ENCODE results near the gene PPP1R14D.

PPP1R14D gene

DNA sequence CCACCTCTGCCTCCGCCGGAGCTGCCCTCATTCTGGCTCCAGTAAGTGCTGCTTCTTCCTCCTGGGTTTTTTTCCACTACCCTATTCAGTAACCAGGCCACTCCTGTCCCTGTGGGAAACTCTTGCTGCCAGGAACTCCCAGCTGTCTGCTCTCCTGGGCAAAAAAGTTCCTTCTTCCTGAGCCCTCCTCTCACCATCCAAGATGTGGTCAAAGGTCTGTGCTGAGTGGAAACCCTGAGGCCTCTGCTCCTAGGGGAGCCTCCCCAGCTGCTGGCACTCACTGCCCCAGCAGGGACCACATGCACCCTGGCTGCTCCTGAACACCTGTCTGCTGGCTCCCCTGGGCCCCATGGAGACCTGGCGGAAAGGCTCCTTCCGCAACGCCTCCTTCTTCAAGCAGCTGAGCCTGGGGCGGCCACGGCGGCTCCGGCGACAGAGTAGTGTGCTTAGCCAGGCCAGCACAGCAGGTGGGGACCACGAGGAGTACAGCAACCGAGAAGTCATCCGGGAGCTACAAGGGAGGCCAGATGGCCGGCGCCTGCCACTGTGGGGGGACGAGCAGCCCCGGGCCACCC is 58.3 kb downstream of the PPP1R14D start:
- Histone ChIP-seq H3K4me3 (ENCODE audit: low read length) (no peak overlapping the region), H3K4me1 (ENCODE audit: control insufficient read depth, insufficient read depth, low read length) (peaks cover 58% of the 10 kb centered on the region), H3K27me3 (ENCODE audit: control insufficient read depth, insufficient read depth, low read length) (no peaks in the 10 kb centered on the region), H3K36me3 (ENCODE audit: control insufficient read depth, insufficient read depth, low read length) (peaks cover 18% of the 10 kb centered on the region), H3K9me3 (ENCODE audit: control insufficient read depth, low read length) (no peaks in the 10 kb centered on the region), H3K9ac (ENCODE audit: low read length) (peak overlapping the region; percentile 26)

GRCh38 chr15:40769274-40770146 is 59.0 kb downstream of the PPP1R14D start, which contains the start of gene C15orf62:
Gene C15orf62, plus strand, starts transcription at chr15:40769980. Its CDS starts 516 bp downstream, at chr15:40770496.
- H3K9me3 ChIP-seq (ENCODE audit: control insufficient read depth, low read length): no peaks in the 10 kb centered on the region
- no peak within 1 kb of the TSS for H3K4me3 ChIP-seq (ENCODE audit: low read length)
- peaks cover 65% of the 10 kb centered on the region for H3K4me1 ChIP-seq (ENCODE audit: control insufficient read depth, insufficient read depth, low read length)
- peak within 1 kb of the TSS; percentile 52 for H3K9ac ChIP-seq (ENCODE audit: low read length)
- H3K36me3 ChIP-seq (ENCODE audit: control insufficient read depth, insufficient read depth, low read length): peaks cover 11% of the 10 kb centered on the region
- H3K27me3 ChIP-seq (ENCODE audit: control insufficient read depth, insufficient read depth, low read length): no peaks in the 10 kb centered on the region

DNA sequence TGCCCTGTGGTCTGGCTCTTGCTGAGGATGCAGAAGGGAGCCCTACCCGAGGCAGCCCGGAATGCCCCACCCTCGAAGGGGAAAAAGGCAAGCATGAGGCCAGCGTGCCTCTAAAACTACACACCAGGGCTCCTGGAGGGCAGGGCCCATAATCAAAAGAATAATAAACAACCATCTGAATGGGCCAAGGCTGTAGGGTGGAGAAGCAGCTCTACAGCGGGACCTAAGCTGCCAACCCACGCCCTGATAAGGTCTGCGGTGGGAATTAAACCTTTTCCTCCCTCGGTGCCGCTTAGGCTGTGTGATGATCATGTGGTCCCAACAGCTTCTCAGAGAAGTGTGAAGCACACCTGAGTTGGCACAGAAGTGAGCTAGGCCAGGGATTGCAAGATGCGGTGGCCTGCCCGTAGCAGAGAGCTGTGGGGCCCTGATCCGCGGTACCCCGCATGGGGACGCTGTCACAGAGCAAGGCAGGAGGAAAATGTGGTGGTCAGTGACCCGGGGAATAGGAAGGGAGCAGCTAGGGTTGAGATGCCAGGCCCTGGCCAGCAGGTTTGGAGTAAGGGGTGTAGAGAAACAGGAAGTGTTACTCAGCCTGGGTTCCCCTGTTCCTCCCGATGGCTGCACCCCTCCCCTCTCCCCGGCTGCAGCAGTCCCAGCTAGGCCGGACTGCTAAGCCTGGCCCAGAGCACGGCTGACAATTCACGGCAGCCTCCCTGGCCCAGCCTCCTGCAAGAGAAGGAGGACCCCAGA is 59.8 kb downstream of the PPP1R14D start:
- peaks cover 67% of the 10 kb centered on the region for H3K4me1 ChIP-seq (ENCODE audit: control insufficient read depth, insufficient read depth, low read length)

GRCh38 chr15:40767838-40768500 is 60.5 kb downstream of the PPP1R14D start:
- no peaks in the 10 kb centered on the region for H3K27me3 ChIP-seq (ENCODE audit: control insufficient read depth, insufficient read depth, low read length)
- H3K9ac ChIP-seq (ENCODE audit: low read length): peak overlapping the region; percentile 9
- peaks cover 75% of the 10 kb centered on the region for H3K4me1 ChIP-seq (ENCODE audit: control insufficient read depth, insufficient read depth, low read length)
- H3K36me3 ChIP-seq (ENCODE audit: control insufficient read depth, insufficient read depth, low read length): no peaks in the 10 kb centered on the region
- H3K9me3 ChIP-seq (ENCODE audit: control insufficient read depth, low read length): no peaks in the 10 kb centered on the region
- no peak overlapping the region for H3K4me3 ChIP-seq (ENCODE audit: low read length)

More for the DNA sequence above, 59.8 kb downstream of the PPP1R14D start:
- H3K9me3 ChIP-seq (ENCODE audit: control insufficient read depth, low read length): no peaks in the 10 kb centered on the region
- H3K9ac ChIP-seq (ENCODE audit: low read length): peak overlapping the region; percentile 52
- H3K27me3 ChIP-seq (ENCODE audit: control insufficient read depth, insufficient read depth, low read length): no peaks in the 10 kb centered on the region
- no peak overlapping the region for H3K4me3 ChIP-seq (ENCODE audit: low read length)
- H3K36me3 ChIP-seq (ENCODE audit: control insufficient read depth, insufficient read depth, low read length): peaks cover 5% of the 10 kb centered on the region

- H3K9me3 ChIP-seq (ENCODE audit: control insufficient read depth, low read length): no peaks in the 10 kb centered on the region
- no peak overlapping the region for H3K4me3 ChIP-seq (ENCODE audit: low read length)
- no peaks in the 10 kb centered on the region for H3K27me3 ChIP-seq (ENCODE audit: control insufficient read depth, insufficient read depth, low read length)
- H3K9ac ChIP-seq (ENCODE audit: low read length): peak overlapping the region; percentile 9
- no peaks in the 10 kb centered on the region for H3K36me3 ChIP-seq (ENCODE audit: control insufficient read depth, insufficient read depth, low read length)
- H3K4me1 ChIP-seq (ENCODE audit: control insufficient read depth, insufficient read depth, low read length): peaks cover 81% of the 10 kb centered on the region
Measured at GRCh38 chr15:40766906-40767837, 61.3 kb downstream of the PPP1R14D start.

DNA sequence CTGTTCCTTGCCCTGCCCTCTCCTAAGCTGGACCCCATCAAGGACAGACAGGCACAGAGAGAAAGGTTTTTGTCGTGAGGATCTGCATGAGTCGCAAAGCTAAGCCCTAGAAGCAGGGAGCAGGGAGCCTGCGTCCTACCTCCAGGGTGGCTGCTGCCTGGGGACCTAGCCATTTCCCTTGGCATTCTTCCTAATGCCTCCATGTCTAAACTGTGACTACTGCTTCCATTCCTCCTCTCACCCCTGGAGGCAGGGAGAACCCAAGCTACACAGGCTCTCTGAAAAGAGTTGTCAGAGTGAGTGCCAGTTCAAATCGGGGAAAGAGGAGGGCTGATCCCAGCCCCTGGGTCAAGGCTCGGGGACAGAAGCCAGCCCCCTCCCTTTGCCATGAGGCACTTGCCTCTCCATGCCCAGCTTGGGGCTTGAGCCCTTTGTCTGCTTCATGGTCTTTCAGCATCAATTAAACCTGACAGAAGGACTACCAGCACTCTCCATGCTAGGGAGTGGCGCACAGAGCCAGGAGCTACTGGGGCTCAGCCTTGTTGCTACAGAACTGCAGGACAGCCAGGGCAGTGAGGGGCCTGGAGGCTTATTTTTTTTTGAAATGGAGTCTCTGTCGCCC is 62.2 kb downstream of the PPP1R14D start:
- Histone ChIP-seq H3K27me3 (ENCODE audit: control insufficient read depth, insufficient read depth, low read length) (no peaks in the 10 kb centered on the region), H3K9me3 (ENCODE audit: control insufficient read depth, low read length) (no peaks in the 10 kb centered on the region), H3K36me3 (ENCODE audit: control insufficient read depth, insufficient read depth, low read length) (no peaks in the 10 kb centered on the region), H3K9ac (ENCODE audit: low read length) (no peak overlapping the region), H3K4me3 (ENCODE audit: low read length) (no peak overlapping the region), H3K4me1 (ENCODE audit: control insufficient read depth, insufficient read depth, low read length) (peaks cover 81% of the 10 kb centered on the region)
